ENCODE data around the gene PRKCA. TPM values are rescaled to one million over a fixed set of nuclear protein-coding genes. Genes with fewer than 3 reads are reported as not detected.

PRKCA gene
- total RNA-seq, 1 donor from 2014 or later: 5.6 TPM

DNA sequence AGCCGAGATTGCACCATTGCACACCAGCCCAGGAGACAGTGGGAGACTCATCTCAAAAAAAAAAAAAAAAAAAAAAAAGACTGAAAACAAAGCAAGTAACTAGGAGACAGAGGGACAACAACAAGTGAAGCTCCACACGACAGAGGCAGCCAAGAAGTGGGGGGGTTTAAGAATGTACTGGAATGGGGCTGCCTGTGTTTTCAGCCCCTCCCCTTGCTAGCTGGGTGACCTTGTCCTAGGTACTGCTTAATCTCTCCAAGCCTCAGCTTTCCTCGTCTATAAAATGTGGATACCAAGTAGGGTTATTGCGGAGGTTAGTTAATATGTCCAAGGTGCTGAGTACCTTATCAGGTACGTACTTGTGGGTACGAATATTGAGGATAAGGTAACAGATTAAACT is 368.7 kb downstream of the PRKCA start:
- H3K9me3 ChIP-seq (replicated peaks): peaks cover 15% of the 10 kb centered on the region

DNA sequence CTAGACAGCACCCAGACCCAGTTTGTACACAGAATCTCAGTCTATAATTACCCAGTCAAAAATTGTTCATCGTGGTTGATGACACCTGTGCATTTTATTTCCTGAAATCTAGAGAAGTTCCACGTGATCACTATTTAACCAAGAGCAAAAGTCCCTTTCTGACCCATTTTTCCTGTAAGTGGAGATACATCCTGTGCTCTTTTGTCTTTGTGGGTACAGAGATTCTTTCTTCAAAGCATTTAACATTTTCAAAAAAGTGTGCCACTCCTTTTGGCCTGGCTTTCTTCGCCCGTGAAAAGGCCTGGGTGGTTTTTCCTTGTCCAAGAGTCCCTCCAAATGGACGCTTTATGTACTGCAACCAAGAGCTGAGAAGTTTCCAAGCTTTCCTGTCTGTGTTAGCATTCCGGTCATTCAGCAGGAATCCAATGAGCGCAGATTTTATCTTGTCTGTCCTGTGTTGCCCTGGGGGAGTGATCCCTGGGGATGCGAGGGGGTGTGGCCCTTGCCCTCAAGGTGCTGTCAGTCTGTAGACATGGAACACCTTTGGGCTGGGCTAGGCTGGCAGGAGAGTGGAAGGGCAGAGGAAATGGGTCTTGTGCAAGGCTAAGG is 371.4 kb downstream of the PRKCA start:
- peaks cover 3% of the 10 kb centered on the region for H3K4me1 ChIP-seq
- no peak overlapping the region for H3K27ac ChIP-seq (replicated peaks)
- no peak overlapping the region for H3K4me3 ChIP-seq
- peaks cover 21% of the 10 kb centered on the region for H3K9me3 ChIP-seq (replicated peaks)
- intact Hi-C loops (cut with micrococcal nuclease): loop anchor here (5.0 kb wide), 1 partner anchor 416 kb away; no protein-coding TSS in a partner anchor
- TF ChIP-seq, protein P1, sequence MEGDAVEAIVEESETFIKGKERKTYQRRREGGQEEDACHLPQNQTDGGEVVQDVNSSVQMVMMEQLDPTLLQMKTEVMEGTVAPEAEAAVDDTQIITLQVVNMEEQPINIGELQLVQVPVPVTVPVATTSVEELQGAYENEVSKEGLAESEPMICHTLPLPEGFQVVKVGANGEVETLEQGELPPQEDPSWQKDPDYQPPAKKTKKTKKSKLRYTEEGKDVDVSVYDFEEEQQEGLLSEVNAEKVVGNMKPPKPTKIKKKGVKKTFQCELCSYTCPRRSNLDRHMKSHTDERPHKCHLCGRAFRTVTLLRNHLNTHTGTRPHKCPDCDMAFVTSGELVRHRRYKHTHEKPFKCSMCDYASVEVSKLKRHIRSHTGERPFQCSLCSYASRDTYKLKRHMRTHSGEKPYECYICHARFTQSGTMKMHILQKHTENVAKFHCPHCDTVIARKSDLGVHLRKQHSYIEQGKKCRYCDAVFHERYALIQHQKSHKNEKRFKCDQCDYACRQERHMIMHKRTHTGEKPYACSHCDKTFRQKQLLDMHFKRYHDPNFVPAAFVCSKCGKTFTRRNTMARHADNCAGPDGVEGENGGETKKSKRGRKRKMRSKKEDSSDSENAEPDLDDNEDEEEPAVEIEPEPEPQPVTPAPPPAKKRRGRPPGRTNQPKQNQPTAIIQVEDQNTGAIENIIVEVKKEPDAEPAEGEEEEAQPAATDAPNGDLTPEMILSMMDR (IDR thresholded peaks at IDR 0.05; ENCODE audit: borderline replicate concordance): peak; percentile 77
- H3K27me3 ChIP-seq (ENCODE audit: low read depth): no peaks in the 10 kb centered on the region
- H3K36me3 ChIP-seq: peaks cover 7% of the 10 kb centered on the region
- DNase-seq: no peak

More for the DNA sequence above, 368.7 kb downstream of the PRKCA start:
- Histone ChIP-seq H3K27me3 (ENCODE audit: low read depth) (no peaks in the 10 kb centered on the region), H3K36me3 (no peaks in the 10 kb centered on the region), H3K27ac (replicated peaks) (no peak overlapping the region), H3K4me3 (no peak overlapping the region), H3K4me1 (peaks cover 3% of the 10 kb centered on the region)
- intact Hi-C loops (cut with micrococcal nuclease): loop anchor here (5.0 kb wide), 1 partner anchor 414 kb away; no protein-coding TSS in a partner anchor
- TF ChIP-seq, protein P1 (IDR thresholded peaks at IDR 0.05; ENCODE audit: borderline replicate concordance): no peak
- DNase-seq: no peak

DNA sequence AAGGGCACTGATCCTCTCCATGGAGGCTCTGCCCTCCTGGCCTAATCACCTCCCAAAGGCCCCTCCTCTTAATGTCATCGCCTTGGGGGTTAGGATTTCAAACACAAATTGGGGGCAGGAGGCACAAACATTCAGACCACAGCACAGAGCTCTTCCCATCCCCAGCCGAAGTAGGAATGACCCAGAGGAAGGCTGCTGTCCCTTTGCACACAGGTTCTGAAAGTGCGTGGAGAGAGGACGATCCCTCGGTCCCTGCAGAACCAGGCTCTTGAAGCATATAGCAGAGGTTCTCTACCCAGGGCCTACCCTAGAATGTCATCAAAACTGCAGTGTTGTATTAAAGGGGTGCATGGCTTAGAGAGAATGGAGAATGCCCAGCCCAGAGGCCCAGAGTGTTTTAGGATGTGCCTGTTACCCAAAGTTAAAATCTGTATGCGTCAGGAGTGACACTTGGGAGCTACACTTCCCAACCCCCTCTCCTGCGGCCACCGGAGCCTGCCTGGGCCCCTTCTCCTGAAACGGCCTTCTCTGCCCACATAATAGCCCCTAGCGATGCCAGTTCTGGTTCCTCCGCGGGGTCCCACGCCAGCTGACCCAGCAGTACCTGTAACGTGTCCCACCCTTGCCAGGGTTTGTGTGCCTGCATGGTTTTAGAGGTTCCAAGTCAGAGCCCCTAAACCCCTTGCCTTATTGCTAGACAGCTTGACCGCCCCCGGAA is 373.0 kb downstream of the PRKCA start:
- Histone ChIP-seq H3K9me3 (replicated peaks) (peaks cover 14% of the 10 kb centered on the region), H3K4me3 (no peak overlapping the region), H3K27ac (replicated peaks) (no peak overlapping the region), H3K36me3 (peaks cover 7% of the 10 kb centered on the region), H3K27me3 (ENCODE audit: low read depth) (no peaks in the 10 kb centered on the region), H3K4me1 (peaks cover 3% of the 10 kb centered on the region)
- TF ChIP-seq, protein P1 (IDR thresholded peaks at IDR 0.05; ENCODE audit: borderline replicate concordance): no peak
- no peak for DNase-seq
- intact Hi-C loops (cut with micrococcal nuclease): no loop called here

DNA sequence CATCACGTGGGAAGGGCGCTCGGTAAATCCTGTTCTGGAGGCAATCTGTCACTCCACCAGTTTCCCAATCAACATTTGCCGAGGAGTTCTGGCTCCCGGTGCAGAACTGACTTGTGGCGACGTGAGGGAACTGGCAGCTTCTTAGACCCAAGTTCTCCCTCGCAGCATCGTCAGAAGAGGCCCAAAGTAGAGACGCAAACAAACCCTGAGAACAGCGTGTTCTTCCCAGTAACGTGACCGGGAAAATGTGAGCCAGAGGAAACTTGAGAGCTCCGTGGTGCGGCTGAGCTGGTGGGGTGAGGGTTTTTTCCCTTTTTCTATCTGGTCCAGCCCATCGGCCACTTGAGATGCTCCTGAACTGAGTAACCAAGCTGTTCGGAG is 373.6 kb downstream of the PRKCA start:
- Histone ChIP-seq H3K4me1 (peaks cover 3% of the 10 kb centered on the region), H3K36me3 (peaks cover 7% of the 10 kb centered on the region), H3K27ac (replicated peaks) (no peak overlapping the region), H3K4me3 (no peak overlapping the region), H3K27me3 (ENCODE audit: low read depth) (no peaks in the 10 kb centered on the region), H3K9me3 (replicated peaks) (peaks cover 14% of the 10 kb centered on the region)
- no peak for DNase-seq
- intact Hi-C loops (cut with micrococcal nuclease): no loop called here
- TF ChIP-seq, protein P1 (IDR thresholded peaks at IDR 0.05; ENCODE audit: borderline replicate concordance): no peak

DNA sequence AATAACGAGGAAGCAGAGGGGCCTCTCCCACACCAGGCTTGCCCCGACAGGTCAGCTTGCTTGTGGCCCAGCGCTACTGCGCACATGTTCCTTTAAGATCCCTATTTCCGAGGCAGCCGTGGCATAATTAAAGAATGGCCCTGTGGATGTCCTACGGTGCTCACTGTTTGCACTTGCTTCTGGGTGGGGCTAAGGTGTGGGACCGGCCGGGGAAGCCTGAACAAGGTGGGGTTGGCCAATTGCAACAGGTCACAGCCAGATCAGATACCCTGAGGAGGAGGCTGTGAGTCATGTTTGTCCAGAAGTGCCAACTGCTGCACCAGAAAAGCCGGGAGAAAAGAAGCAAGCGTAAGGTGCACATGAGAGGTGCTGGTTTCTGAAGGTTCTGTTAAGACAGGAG is 374.0 kb downstream of the PRKCA start:
- Histone ChIP-seq H3K27me3 (ENCODE audit: low read depth) (no peaks in the 10 kb centered on the region), H3K36me3 (peaks cover 7% of the 10 kb centered on the region), H3K9me3 (replicated peaks) (peaks cover 14% of the 10 kb centered on the region), H3K4me1 (peaks cover 3% of the 10 kb centered on the region), H3K27ac (replicated peaks) (no peak overlapping the region), H3K4me3 (no peak overlapping the region)
- intact Hi-C loops (cut with micrococcal nuclease): no loop called here
- TF ChIP-seq, protein P1 (IDR thresholded peaks at IDR 0.05; ENCODE audit: borderline replicate concordance): no peak
- no peak for DNase-seq
